Natural killer cell (primary cell): ENCODE measurements around the gene CCL18. TPM values are rescaled to one million over a fixed set of nuclear protein-coding genes. Genes with fewer than 3 reads are reported as not detected.

Experiments
- total RNA-seq, 4 donors: library from RNA; stranded (reverse); fragments of 120-200 nt in 1 of 4; gene quantifications; one replicate each; pipeline versions ENCODE4 v1.2.3 to v1.2.4, GENCODE V29; 2013 to 2022

Gene CCL18
- total RNA-seq, 3 donors from 2014 or later (not counting 1 experiment from before 2014, with no cell fraction given) = 0.54 to 0.55 TPM; not detected in 1

Other genes starting within 250 kb of the CCL18 start
- 10 to 100 TPM in 2 of 3 donors, 1 to 10 TPM in 1; 10.0 to 24.1 (median 15.1) TPM for gene HEATR9, start 195.4 kb upstream of the CCL18 start, total RNA-seq
- 1,000 to 10,000 TPM in 1 of 3 donors, 100 to 1,000 TPM in 2; 793 to 1,167 (median 825) TPM for gene CCL5, start 183.9 kb upstream of the CCL18 start, total RNA-seq
- under 1 TPM; 0.48 to 1.00 (median 0.61) TPM for gene RDM1, start 133.5 kb upstream of the CCL18 start, total RNA-seq
- gene LYZL6, start 120.6 kb upstream of the CCL18 start, total RNA-seq = not detected
- gene CCL16, start 82.8 kb upstream of the CCL18 start, total RNA-seq = not detected
- not detected for gene CCL14, start 77.5 kb upstream of the CCL18 start, total RNA-seq
- gene CCL15, start 62.7 kb upstream of the CCL18 start, total RNA-seq = not detected
- gene CCL23, start 46.3 kb upstream of the CCL18 start, total RNA-seq = under 1 TPM in 2 of 3 donors, not detected in 1; 0.68 to 0.80 TPM
- gene CCL3, start 25.9 kb downstream of the CCL18 start, total RNA-seq = 100 to 1,000 TPM; 381 to 547 (median 450) TPM
- gene CCL4, start 39.6 kb downstream of the CCL18 start, total RNA-seq = 100 to 1,000 TPM; 360 to 532 (median 476) TPM
- gene TBC1D3B, start 112.4 kb downstream of the CCL18 start, total RNA-seq = 10 to 100 TPM in 1 of 3 donors, 1 to 10 TPM in 2; 4.3 to 10.7 (median 8.2) TPM
- 10 to 100 TPM; 22.2 to 73.9 (median 55.9) TPM for gene CCL3L1, start 132.5 kb downstream of the CCL18 start, total RNA-seq
- 10 to 100 TPM; 23.7 to 31.2 (median 25.4) TPM for gene CCL4L2, start 146.8 kb downstream of the CCL18 start, total RNA-seq
- gene TBC1D3I, start 200.3 kb downstream of the CCL18 start, total RNA-seq = 1 to 10 TPM in 1 of 3 donors, under 1 TPM in 2; 0.35 to 1.3 (median 0.84) TPM